Astrocyte of the cerebellum (primary cell): ENCODE measurements around the gene CSF1R.

Experiments used
- DNase-seq: peaks from one replicate; pipeline ENCODE4 v3.0.0-alpha.2; 2011; ENCODE audit warnings: low read depth
- H3K4me3 ChIP-seq: 2 replicates; pipeline ENCODE4 v1.5.1; 2011; ENCODE audit warnings: mild to moderate bottlenecking, low read depth, low read length, moderate library complexity
- CTCF ChIP-seq: IDR thresholded peaks from 2 replicates; pipeline ENCODE4 v1.5.1; 2012; ENCODE audit warnings: low read length, low read depth, moderate library complexity, mild to moderate bottlenecking; ENCODE audit errors: missing control alignments
- in situ Hi-C: cut with HindIII; loops from 2 replicates; pipeline ENCODE4 v1.10.0; 2017; ENCODE audit warnings: low sequenced_read_pairs

CSF1R gene

DNA sequence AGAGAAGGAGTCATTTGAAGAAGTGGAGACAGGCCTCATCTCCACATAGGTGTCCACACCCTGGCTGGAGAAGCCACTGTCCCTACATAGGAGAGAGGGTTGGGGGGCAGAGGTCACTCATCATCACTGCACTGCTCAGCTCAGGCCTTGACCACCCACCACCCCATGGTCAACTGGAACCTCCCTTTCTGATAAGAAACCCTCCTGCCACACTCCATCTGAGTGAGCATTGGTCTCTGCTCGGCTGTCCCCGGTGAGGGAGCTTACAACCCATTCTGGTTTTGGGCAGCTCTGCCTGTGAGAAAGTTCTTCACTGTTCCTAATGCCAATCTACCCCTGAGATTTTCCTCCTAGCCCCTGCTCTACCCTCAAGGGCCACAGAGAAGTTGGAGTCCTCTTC lies 28.8 kb downstream of the CSF1R start:
- DNase-seq: no peak
- H3K4me3 ChIP-seq: no peak overlapping the region
- in situ Hi-C loops: no loop called here
- no peak for TF ChIP-seq CTCF

GRCh38 chr5:150057052-150057451 lies 29.3 kb downstream of the CSF1R start:
- TF ChIP-seq CTCF: no peak
- in situ Hi-C loops: no loop called here
- DNase-seq: no peak
- H3K4me3 ChIP-seq: no peak overlapping the region

DNA sequence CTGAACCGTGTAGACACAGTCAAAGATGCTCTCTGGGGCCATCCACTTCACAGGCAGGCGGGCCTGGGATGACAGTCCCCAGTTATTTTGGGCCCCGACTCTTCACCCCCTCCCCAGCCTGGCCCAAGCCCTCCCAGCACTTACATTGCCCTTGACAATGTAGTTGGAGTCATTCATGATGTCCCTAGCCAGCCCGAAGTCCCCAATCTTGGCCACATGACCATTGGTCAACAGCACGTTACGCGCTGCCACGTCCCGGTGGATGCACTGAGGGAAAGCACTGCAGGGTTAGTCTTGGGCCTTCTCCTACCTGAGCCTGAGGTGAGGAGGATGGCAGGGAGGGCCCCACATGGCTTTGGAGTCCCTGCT lies 30.3 kb downstream of the CSF1R start:
- DNase-seq: no peak
- H3K4me3 ChIP-seq: no peak overlapping the region
- TF ChIP-seq CTCF: no peak
- in situ Hi-C loops: no loop called here

GRCh38 chr5:150055326-150056074 lies 30.9 kb downstream of the CSF1R start:
- H3K4me3 ChIP-seq: no peak overlapping the region
- no peak for TF ChIP-seq CTCF
- in situ Hi-C loops: no loop called here
- no peak for DNase-seq

DNA sequence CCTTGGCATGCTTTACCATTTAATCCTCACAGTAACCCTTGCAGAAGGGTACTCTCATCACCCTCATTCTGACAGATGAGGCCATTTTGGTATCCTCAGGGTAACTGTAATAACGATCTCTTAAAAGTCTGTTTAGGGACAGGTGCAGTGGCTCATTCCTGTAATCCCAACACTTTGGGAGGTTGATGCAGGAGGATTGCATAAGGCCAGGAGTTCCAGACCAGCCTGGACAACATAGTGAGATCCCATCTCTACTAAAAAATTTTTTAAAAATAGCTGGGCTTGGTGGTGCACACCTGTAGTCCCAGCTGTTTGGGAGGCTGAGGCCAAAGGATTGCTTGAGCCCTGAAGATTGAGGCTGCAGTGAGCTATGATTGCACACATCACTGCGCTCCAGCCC lies 31.8 kb downstream of the CSF1R start:
- in situ Hi-C loops: no loop called here
- TF ChIP-seq CTCF: no peak
- H3K4me3 ChIP-seq: no peak overlapping the region
- DNase-seq: no peak

GRCh38 chr5:150053713-150054392 lies 32.5 kb downstream of the CSF1R start:
- DNase-seq: no peak
- in situ Hi-C loops: no loop called here
- no peak for TF ChIP-seq CTCF
- no peak overlapping the region for H3K4me3 ChIP-seq
